ENCODE data around the gene ATP6V0B. TPM values are rescaled to one million over a fixed set of nuclear protein-coding genes. Genes with fewer than 3 reads are reported as not detected.

Gene ATP6V0B
- total and polyA plus RNA-seq, 9 of the 15 experiments (the other 6 are each of a cell fraction or from before 2014, with no cell fraction given) = 137 to 328 (median 220) TPM

DNA sequence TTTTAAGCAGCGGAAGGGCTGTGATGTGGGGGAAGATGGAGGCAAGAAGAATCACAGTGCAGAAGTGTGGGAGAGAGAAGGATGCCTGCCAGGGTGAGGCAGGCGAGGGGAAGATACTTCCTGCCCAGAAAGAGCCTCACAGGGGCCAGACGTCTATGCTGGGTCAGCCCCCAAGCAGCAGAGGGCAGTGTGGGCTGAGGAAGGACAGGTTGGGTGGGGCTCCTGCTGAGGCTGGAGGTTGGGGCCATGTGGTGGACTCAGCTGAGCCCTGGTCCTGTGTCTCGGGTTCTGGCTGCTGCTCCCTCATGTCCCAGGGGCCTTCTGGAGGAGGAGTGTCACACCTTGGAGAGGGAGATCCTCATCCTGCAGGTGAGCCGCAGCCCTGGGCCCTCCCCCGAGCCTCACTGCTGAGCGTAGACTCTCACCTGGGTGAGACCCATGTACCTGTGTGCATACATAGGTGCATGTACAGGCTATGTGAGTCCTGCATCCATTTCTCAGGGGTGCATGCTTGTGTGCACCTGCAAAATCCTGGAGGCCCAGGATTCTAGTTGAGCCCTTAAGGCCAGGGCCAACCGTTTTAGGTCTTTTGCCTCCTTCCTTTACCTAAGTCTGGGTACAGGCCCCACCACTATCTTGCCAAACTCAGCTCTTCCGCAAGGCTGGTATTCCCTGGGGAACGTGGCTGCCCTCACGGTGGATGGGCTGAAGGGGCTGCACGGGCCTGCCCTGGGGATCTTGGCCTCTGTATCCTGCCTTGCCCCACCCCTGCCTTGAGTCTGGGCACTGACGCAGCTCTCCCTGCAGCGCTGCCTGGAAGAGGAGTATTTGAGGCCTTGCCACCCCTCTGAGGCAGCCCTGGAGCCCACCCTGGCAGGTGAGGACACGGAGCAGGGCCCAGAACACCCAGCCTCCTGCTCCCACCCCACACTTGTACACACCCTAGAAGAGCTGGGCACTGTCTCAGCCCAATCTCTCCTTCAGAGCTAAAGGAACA, 20.3 kb downstream of the ATP6V0B start (continued):
- TF ChIP-seq, protein P1, sequence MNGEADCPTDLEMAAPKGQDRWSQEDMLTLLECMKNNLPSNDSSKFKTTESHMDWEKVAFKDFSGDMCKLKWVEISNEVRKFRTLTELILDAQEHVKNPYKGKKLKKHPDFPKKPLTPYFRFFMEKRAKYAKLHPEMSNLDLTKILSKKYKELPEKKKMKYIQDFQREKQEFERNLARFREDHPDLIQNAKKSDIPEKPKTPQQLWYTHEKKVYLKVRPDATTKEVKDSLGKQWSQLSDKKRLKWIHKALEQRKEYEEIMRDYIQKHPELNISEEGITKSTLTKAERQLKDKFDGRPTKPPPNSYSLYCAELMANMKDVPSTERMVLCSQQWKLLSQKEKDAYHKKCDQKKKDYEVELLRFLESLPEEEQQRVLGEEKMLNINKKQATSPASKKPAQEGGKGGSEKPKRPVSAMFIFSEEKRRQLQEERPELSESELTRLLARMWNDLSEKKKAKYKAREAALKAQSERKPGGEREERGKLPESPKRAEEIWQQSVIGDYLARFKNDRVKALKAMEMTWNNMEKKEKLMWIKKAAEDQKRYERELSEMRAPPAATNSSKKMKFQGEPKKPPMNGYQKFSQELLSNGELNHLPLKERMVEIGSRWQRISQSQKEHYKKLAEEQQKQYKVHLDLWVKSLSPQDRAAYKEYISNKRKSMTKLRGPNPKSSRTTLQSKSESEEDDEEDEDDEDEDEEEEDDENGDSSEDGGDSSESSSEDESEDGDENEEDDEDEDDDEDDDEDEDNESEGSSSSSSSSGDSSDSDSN (IDR thresholded peaks at IDR 0.05; ENCODE audit: borderline replicate concordance in 1 of 2, low read depth in 2 of 2, low read length in 2 of 2) = 0 out of 4 replicates have a peak, but pooled peaks of 1 of the 2 experiments have one; percentile 27

DNA sequence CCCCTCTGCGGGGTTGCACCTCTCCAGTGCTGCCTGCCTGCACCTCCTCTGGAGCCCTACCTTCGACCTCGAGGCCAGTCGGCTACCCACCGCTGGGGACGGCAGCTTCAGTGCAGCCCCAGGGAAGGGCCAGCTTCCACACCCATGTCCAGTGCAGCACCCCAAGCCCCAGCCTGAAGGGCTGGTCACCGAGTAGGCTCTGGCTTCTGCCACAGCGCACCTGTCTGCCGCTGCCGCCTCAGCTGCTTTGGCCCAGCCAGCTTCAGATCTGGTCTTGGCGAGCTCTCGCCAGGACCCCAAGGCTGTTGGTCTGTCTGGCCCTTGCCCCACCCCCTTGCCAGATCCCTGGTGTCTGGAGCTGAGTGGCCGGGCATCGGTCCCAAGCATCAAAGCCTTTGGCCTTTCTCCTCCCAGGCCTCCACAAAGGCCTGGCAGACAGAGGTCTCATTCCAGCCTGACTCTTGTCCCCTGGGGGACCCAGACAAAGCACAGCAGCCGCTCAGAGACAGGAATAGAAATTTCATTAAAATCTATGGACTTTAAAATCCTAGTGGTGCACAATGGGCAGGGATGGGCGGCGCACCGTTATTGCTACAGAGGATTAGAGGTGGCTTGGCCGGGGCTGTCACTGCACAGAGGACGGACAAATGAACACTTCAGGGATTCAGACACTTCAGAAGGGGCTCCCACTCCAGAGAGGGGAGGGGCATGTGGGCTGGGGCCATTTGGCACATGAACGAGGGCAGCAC, 21.4 kb downstream of the ATP6V0B start:
- no peaks in the 10 kb centered on the region for H3K9me3 ChIP-seq (replicated peaks; ENCODE audit: control insufficient read depth, insufficient read depth, low read depth, low read length)
- no peaks in the 10 kb centered on the region for H4K20me1 ChIP-seq (replicated peaks; ENCODE audit: control insufficient read depth, insufficient read depth, low read length)
- peaks cover 9 to 70% of the 10 kb centered on the region in 2 experiments; a peak in 4 of 5 replicates for H3K4me1 ChIP-seq (replicated peaks in 1 of 2; ENCODE audit: control insufficient read depth in 2 of 2, insufficient read depth in 2 of 2, low read length in 2 of 2)
- no peak overlapping the region for H2AFZ ChIP-seq (ENCODE audit: low read depth, low read length)
- DNase-seq (ENCODE audit: extremely low read depth in 1 of 4, low spot score in 3 of 4) = no peak
- no peak for ATAC-seq
- peak overlapping the region in 1 of 2 experiments; percentile 38; a peak in 2 of 4 replicates for H3K9ac ChIP-seq (ENCODE audit: insufficient read depth in 1 of 2, low read depth in 2 of 2, low read length in 2 of 2)
- in situ Hi-C loops (cut with MboI) (no loop called here), intact Hi-C loops (cut with micrococcal nuclease) (loop anchor here (2.0 to 10.0 kb wide), 2 partner anchors 53 to 299 kb away; no protein-coding TSS in a partner anchor)
- WGBS (ENCODE audit: insufficient coverage, low coverage, missing lambda C conversion rate) = 78% methylated on average over 21 of the region's 21 CpGs
- H3K79me2 ChIP-seq (ENCODE audit: control insufficient read depth, insufficient read depth, low read length) = no peaks in the 10 kb centered on the region
- H3K4me2 ChIP-seq (ENCODE audit: insufficient read depth, low read length) = no peak overlapping the region
- no peak for FAIRE-seq
- H3K27me3 ChIP-seq (ENCODE audit: control insufficient read depth in 2 of 2, insufficient read depth in 2 of 2, low read length in 2 of 2) = no peaks in the 10 kb centered on the region
- H3K9me1 ChIP-seq (ENCODE audit: control insufficient read depth, insufficient read depth, low read length) = peaks cover 5% of the 10 kb centered on the region
- H3K36me3 ChIP-seq (ENCODE audit: control insufficient read depth, insufficient read depth, low read length) = no peaks in the 10 kb centered on the region
- no peak overlapping the region for H3K4me3 ChIP-seq
- ChIA-PET CTCF (ENCODE audit: low intra/inter-chr PET ratio) (interaction anchor here (2.1 kb wide), 1 partner anchor 40 kb away, joined by 21 read pairs; no protein-coding TSS in a partner anchor), POLR2A (interaction anchor here (0.7 to 2.0 kb wide), 4 partner anchors 9 to 725 kb away, joined by 3 to 9 read pairs (median 4); no protein-coding TSS in a partner anchor)
- no peak overlapping the region for H3K27ac ChIP-seq (ENCODE audit: extremely low read depth, low read depth, low read length)
- no TSS peak for BruUV-seq (replicated peaks)
- 0 out of 2 replicates have a peak, but pooled peaks have one; percentile 6 for TF ChIP-seq RBFOX2 (IDR thresholded peaks at IDR 0.05; ENCODE audit: low read depth, low read length)
- TF ChIP-seq MCM3 (IDR thresholded peaks at IDR 0.05) = no peak
- TF ChIP-seq, protein P2, sequence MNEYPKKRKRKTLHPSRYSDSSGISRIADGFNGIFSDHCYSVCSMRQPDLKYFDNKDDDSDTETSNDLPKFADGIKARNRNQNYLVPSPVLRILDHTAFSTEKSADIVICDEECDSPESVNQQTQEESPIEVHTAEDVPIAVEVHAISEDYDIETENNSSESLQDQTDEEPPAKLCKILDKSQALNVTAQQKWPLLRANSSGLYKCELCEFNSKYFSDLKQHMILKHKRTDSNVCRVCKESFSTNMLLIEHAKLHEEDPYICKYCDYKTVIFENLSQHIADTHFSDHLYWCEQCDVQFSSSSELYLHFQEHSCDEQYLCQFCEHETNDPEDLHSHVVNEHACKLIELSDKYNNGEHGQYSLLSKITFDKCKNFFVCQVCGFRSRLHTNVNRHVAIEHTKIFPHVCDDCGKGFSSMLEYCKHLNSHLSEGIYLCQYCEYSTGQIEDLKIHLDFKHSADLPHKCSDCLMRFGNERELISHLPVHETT (CRISPR knock-in tag; conservative IDR thresholded peaks at IDR 0.05 in 1 of 2, IDR thresholded peaks at IDR 0.05 in 1 of 2) = no peak
- no peak for TF ChIP-seq BCL6 (CRISPR knock-in tag; IDR thresholded peaks at IDR 0.05)
- no peak for TF ChIP-seq KDM2B (CRISPR knock-in tag; IDR thresholded peaks at IDR 0.05)
- peak; percentile 70 for TF ChIP-seq POLR2G (IDR thresholded peaks at IDR 0.05; ENCODE audit: low read depth, low read length)
- TF ChIP-seq CBX8 (IDR thresholded peaks at IDR 0.05; ENCODE audit: borderline replicate concordance, extremely low read depth, low read depth, low read length, poor library complexity, severe bottlenecking) = no peak
- TF ChIP-seq CHD1 (IDR thresholded peaks at IDR 0.05; ENCODE audit: low read length) = no peak
- TF ChIP-seq HIVEP1 (CRISPR knock-in tag; IDR thresholded peaks at IDR 0.05) = no peak
- no peak for TF ChIP-seq YBX1 (IDR thresholded peaks at IDR 0.05)

Data from K562 (cell line).